ENCODE measurements around the gene C19orf38. TPM values are rescaled to one million over a fixed set of nuclear protein-coding genes. Genes with fewer than 3 reads are reported as not detected.

Gene C19orf38
- total RNA-seq, 1 experiment from 2014 or later, result 0.07 TPM

- BruUV-seq (replicated peaks), result no TSS peak
- ChIA-PET CTCF (no interaction called here), POLR2A (ENCODE audit: unreplicated experiment) (no interaction called here)
- Histone ChIP-seq H3K27me3 (ENCODE audit: low read length) (no peaks in the 10 kb centered on the region), H3K27ac (ENCODE audit: low read length) (no peak overlapping the region), H3K4me1 (ENCODE audit: insufficient read depth, low read length) (peaks cover 6% of the 10 kb centered on the region), H3K9ac (ENCODE audit: low read length) (no peak overlapping the region), H3K36me3 (ENCODE audit: low read depth, low read length) (peaks cover 25% of the 10 kb centered on the region; the same call in 1 of the 2 replicates), H3K9me3 (ENCODE audit: low read length) (no peaks in the 10 kb centered on the region), H3K4me2 (ENCODE audit: low read length) (no peak overlapping the region), H3K9me2 (replicated peaks; ENCODE audit: low read length) (no peaks in the 10 kb centered on the region), H3K4me3 (ENCODE audit: low read length) (no peak overlapping the region), H2AFZ (ENCODE audit: low read length) (no peak overlapping the region), H3K79me2 (ENCODE audit: low read length) (no peaks in the 10 kb centered on the region), H3F3A (ENCODE audit: low read length, unreplicated experiment) (no peaks in the 10 kb centered on the region), H4K20me1 (ENCODE audit: low read length) (no peaks in the 10 kb centered on the region)
- DNase-seq, result no peak
- no peak for ATAC-seq
- intact Hi-C loops (cut with micrococcal nuclease), result no loop called here
- TF ChIP-seq EZH2 (IDR thresholded peaks at IDR 0.05; ENCODE audit: low read length, unreplicated experiment) (no peak), EZH2phosphoT487 (IDR thresholded peaks at IDR 0.05; ENCODE audit: borderline replicate concordance, low read length) (no peak), CTCF (conservative IDR thresholded peaks at IDR 0.05; ENCODE audit: low read depth, low read length) (no peak)
Observed at GRCh38 chr19:10830370-10830769, 17.8 kb upstream of the C19orf38 start.

GRCh38 chr19:10830931-10831779 lies 17.1 kb upstream of the C19orf38 start:
- Histone ChIP-seq H3F3A (ENCODE audit: low read length, unreplicated experiment) (no peaks in the 10 kb centered on the region), H3K4me2 (ENCODE audit: low read length) (no peak overlapping the region), H2AFZ (ENCODE audit: low read length) (no peak overlapping the region), H3K9me2 (replicated peaks; ENCODE audit: low read length) (no peaks in the 10 kb centered on the region), H3K9ac (ENCODE audit: low read length) (no peak overlapping the region), H3K4me1 (ENCODE audit: insufficient read depth, low read length) (peaks cover 6% of the 10 kb centered on the region), H3K27me3 (ENCODE audit: low read length) (no peaks in the 10 kb centered on the region), H3K4me3 (ENCODE audit: low read length) (no peak overlapping the region), H3K9me3 (ENCODE audit: low read length) (no peaks in the 10 kb centered on the region), H4K20me1 (ENCODE audit: low read length) (no peaks in the 10 kb centered on the region), H3K36me3 (ENCODE audit: low read depth, low read length) (peaks cover 25% of the 10 kb centered on the region; the same call in 1 of the 2 replicates), H3K27ac (ENCODE audit: low read length) (no peak overlapping the region), H3K79me2 (ENCODE audit: low read length) (no peaks in the 10 kb centered on the region)
- no TSS peak for BruUV-seq (replicated peaks)
- ChIA-PET POLR2A (ENCODE audit: unreplicated experiment) (no interaction called here), CTCF (no interaction called here)
- TF ChIP-seq CTCF (conservative IDR thresholded peaks at IDR 0.05; ENCODE audit: low read depth, low read length) (no peak), EZH2 (IDR thresholded peaks at IDR 0.05; ENCODE audit: low read length, unreplicated experiment) (no peak), EZH2phosphoT487 (IDR thresholded peaks at IDR 0.05; ENCODE audit: borderline replicate concordance, low read length) (no peak)
- no peak for DNase-seq
- ATAC-seq, result no peak
- intact Hi-C loops (cut with micrococcal nuclease), result no loop called here
